ENCODE measurements around the gene PRMT7.

PRMT7 gene

DNA sequence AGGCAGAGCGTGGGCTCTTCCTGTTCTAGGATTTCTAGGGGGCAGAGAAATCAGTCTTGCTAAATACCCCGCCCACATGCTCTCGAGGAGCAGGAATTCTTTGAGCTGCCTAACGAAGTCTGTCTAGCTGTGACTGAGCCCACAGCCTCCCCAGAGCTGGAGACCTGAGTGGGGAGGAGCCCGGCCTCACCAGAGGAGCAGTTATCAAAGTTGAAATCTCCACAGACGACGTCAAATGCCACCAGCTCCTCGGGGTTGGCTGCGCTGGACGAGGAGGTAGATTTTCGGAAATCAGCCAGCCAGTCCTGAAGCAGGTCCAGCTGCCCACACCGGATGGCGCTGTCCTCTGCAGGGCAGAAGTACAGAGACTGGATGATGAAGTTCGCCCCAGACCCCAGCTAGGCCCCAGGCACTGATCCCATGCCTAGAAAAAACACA, 53.8 kb downstream of the PRMT7 start:
- Mint-ChIP-seq H3K9me3 (no peaks in the 10 kb centered on the region), H3K4me1 (peaks cover 23% of the 10 kb centered on the region), H3K36me3 (ENCODE audit: low read depth) (peaks cover 4% of the 10 kb centered on the region), H3K4me3 (no peak overlapping the region), H3K27ac (no peak overlapping the region), H3K27me3 (peaks cover 25% of the 10 kb centered on the region)
- ATAC-seq (no peak), DNase-seq (no peak)

DNA sequence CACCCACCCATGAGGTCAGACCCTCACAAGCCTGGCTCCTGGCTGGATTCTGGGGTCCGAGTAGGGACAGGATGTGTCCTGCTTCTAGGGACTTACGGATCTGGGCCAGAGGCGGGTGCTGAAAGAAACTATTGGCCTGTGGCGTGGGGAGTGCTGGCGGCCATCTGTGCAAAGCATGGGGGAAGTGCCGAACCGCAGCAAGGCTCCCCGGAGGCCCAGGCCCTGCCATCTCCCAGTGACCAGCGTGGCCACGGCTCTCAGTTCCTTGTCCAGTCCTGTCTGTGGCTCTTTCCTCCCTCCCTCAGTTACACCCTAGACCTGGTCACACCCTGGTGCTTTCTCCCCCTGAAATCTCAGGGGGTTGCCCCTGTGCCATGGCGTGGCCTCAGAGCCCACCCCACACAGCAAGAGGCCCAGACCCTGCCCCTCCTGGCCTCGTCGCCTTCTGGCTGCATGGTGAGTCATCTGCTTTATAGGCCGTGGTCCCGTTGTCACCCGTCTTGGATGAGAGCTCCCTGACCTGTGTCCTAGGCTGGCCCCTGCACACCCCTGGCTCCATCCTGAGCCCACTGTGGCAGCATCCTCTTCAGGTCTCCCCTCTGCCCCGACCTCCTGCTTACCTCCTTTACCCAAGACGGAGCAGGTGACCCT, 54.5 kb downstream of the PRMT7 start:
- Mint-ChIP-seq H3K9me3 (no peaks in the 10 kb centered on the region), H3K27ac (no peak overlapping the region)

DNA sequence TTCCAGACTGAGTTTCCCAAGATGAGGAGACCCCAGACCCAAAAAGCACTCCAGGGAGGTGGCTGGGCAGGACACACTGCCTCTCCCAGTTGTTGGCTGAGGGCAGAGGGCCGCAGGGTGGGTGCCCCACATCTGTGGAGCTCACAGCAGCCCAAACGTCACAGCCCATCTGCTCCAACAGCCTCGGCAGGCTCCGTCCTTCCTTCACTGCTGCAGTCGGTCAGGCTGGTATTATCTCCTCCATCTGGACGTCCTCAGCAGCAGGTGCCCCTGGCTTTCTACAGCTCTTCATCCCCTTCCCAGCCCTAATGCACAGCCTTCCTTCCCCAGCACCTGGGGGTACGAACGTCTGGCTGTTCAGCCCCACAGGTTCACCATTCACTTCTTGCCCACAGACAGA, 55.2 kb downstream of the PRMT7 start:
- DNase-seq (no peak), ATAC-seq (no peak)
- Mint-ChIP-seq H3K27ac (no peak overlapping the region), H3K4me1 (peaks cover 37% of the 10 kb centered on the region), H3K4me3 (no peak overlapping the region), H3K9me3 (no peaks in the 10 kb centered on the region), H3K36me3 (ENCODE audit: low read depth) (no peaks in the 10 kb centered on the region), H3K27me3 (peaks cover 26% of the 10 kb centered on the region)

More for the DNA sequence above, 54.5 kb downstream of the PRMT7 start:
- Mint-ChIP-seq H3K36me3 (ENCODE audit: low read depth) (peaks cover 4% of the 10 kb centered on the region), H3K27me3 (peaks cover 25% of the 10 kb centered on the region), H3K4me1 (peaks cover 30% of the 10 kb centered on the region), H3K4me3 (no peak overlapping the region)
- ATAC-seq (no peak), DNase-seq (no peak)

DNA sequence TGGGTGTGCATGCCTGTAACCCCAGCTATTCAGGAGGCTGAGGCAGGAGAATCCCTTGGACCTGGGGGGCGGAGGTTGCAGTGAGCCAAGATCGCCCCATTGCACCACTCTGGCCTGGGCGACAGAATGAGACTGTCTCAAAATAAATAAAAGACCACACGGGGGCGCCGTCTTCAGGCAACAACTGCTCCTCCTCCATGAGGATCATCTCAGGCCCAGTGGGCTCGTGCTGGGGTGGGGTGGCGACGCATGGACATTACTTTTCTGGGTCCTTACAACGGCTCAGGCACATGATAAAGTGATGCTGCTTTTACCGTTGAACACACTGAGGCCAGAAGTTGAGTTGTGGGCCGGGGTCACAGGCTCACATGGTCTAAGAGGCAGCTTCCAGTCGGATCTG, 56.2 kb downstream of the PRMT7 start:
- Mint-ChIP-seq H3K36me3 (ENCODE audit: low read depth) (no peaks in the 10 kb centered on the region), H3K4me1 (peaks cover 37% of the 10 kb centered on the region), H3K27ac (no peak overlapping the region), H3K27me3 (peaks cover 26% of the 10 kb centered on the region), H3K4me3 (no peak overlapping the region), H3K9me3 (no peaks in the 10 kb centered on the region)
- ATAC-seq (no peak), DNase-seq (peak; percentile 65)

DNA sequence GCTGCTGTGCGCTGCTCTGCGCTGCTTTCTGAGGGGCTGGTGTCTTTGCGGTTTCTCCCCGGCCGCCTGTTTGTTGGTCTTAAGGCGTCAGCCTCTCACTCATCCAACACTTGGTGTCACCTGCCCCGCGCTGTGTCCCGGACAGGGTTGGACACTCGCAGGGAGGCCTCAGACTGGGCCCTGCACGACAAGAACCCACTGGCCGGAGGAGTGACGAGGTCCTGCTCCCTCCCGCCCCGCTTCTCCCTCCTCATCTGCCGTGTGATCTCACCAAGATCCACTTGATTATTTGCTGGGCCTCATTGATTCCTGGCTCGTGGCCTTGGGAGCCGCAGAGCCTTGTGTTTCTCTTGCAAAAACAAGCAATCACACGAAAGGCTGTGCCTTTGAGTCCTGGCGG, 56.6 kb downstream of the PRMT7 start:
- H3K9me3 Mint-ChIP-seq = no peaks in the 10 kb centered on the region
- no peak overlapping the region for H3K4me3 Mint-ChIP-seq
- ATAC-seq (no peak), DNase-seq (no peak)
- no peaks in the 10 kb centered on the region for H3K36me3 Mint-ChIP-seq (ENCODE audit: low read depth)
- H3K27me3 Mint-ChIP-seq = peaks cover 28% of the 10 kb centered on the region
- H3K4me1 Mint-ChIP-seq = peaks cover 37% of the 10 kb centered on the region
- H3K27ac Mint-ChIP-seq = no peak overlapping the region

DNA sequence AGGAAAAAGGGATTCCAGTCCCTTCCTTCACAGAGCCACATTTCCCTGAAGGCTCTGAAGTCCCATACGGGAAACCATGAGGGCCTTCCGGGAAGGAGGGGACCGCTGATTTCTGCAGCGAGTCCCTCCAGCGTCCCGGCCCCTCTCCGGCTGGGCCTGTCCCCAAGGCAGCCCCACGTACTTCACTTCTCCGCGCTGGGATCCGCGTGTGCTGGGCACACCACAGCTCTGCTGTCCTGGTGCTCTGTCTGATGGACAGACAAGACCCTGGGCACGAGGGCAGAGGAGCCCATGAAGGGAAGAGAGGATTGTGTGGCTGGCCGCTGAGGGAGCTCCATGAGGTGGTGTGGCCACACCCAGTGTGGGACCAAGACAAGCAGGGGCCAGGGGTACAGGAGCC, 57.1 kb downstream of the PRMT7 start:
- no peak for DNase-seq
- H3K27ac Mint-ChIP-seq = no peak overlapping the region
- ATAC-seq = no peak

DNA sequence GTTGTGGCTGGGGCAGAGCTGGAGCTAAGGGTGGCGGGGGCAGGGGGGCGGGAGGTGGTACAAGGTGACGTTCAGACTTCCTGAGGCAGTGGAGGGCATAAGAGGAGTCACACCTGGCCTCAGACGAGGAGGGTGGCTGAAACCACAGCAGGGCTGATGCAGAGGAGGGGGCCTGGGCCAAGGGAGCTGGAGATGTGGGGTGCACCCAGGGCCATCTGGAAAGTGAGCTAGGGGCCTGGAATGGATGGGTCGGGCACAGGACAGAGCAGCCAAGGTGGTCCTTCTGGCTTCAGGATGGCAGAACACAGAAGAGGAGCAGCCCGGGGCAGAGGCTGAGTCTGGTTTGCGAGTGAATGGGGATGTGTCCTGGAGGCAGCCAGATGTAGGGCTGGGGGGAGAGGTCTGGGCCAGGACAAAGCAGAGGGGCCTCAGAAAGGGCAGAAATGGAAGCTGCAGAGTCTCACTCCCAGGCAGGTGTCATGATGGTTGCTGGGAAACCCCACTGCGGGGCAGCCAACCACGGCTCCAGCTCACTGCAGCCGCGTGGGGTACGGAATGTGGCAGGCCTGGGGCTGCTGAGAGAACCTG, 57.6 kb downstream of the PRMT7 start:
- H3K27ac Mint-ChIP-seq = peak overlapping the region; percentile 60
- no peaks in the 10 kb centered on the region for H3K36me3 Mint-ChIP-seq (ENCODE audit: low read depth)
- DNase-seq (peak; percentile 46), ATAC-seq (peak; percentile 37)
- H3K9me3 Mint-ChIP-seq = no peaks in the 10 kb centered on the region
- H3K27me3 Mint-ChIP-seq = peaks cover 29% of the 10 kb centered on the region
- H3K4me3 Mint-ChIP-seq = peak overlapping the region; percentile 44
- peaks cover 37% of the 10 kb centered on the region for H3K4me1 Mint-ChIP-seq

More for the DNA sequence above, 57.1 kb downstream of the PRMT7 start:
- Mint-ChIP-seq H3K27me3 (peaks cover 29% of the 10 kb centered on the region), H3K4me3 (no peak overlapping the region), H3K36me3 (ENCODE audit: low read depth) (no peaks in the 10 kb centered on the region), H3K4me1 (peaks cover 37% of the 10 kb centered on the region), H3K9me3 (no peaks in the 10 kb centered on the region)

DNA sequence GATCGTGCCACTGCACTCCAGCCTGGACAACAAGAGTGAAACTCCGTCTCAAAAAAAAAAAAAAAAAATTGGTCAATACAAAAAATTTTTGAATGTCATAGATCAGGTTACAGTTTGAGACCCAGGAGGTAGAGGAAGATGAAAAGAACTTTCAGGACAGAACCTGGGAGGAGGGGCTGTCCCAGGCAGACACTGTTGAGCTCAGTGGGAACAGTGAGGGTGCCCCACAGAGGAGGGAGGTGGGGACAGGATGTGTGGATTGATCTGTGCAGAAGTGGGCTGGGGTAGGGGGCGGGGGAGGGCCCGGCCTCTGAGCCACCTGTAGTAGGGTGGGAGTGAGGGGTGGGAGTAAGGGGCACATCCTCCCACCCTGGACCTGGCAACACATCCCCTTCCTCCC, 58.3 kb downstream of the PRMT7 start:
- Mint-ChIP-seq H3K27ac (no peak overlapping the region), H3K4me1 (peaks cover 37% of the 10 kb centered on the region), H3K36me3 (ENCODE audit: low read depth) (no peaks in the 10 kb centered on the region), H3K27me3 (peaks cover 31% of the 10 kb centered on the region), H3K9me3 (no peaks in the 10 kb centered on the region), H3K4me3 (no peak overlapping the region)
- DNase-seq (no peak), ATAC-seq (no peak)

DNA sequence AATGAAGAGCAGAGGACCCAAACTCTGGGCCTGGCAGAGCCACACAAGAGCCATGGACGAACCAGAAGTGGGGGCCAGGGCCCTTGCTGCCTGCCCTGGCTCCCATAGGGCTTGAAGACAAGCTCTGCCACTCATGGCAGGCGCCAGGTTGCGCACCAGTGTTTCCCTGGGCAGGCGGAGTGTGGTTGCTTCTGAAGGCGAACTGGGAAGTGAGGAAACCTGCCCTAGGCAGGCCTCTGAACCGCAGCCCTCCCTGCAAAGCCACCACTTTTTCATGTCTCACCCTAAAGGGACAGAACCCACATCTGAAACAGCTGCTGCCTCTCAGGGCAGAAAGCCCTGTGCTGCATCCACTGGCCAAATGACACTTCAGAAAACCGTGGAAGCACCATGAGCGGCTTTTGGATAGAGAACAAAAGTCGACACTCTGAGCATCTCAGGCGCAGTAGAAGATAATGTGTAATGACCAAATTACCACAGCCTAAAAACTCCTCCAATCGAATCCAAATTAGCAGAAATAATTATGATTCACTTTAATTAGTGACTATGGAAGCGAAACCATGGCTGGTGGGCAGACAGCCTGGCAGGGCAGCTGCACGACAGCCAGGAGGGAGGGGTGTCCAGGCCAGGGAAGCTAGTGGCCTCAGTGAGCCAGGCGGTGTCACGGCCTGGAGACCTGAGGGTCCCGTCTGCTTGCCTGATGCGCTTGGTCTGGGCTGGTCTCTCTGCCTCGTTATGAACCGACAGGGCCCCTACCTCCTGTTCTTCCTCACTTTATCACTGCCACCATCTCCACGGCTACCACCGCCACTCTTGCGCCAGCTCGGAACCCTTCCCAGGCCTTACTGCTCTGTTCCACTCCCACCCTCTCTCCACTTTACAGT, 59.1 kb downstream of the PRMT7 start:
- peak; percentile 60 for ATAC-seq
- peaks cover 31% of the 10 kb centered on the region for H3K27me3 Mint-ChIP-seq
- H3K9me3 Mint-ChIP-seq = no peaks in the 10 kb centered on the region
- no peaks in the 10 kb centered on the region for H3K36me3 Mint-ChIP-seq (ENCODE audit: low read depth)
- H3K4me1 Mint-ChIP-seq = peaks cover 37% of the 10 kb centered on the region
- no peak overlapping the region for H3K4me3 Mint-ChIP-seq
- no peak overlapping the region for H3K27ac Mint-ChIP-seq
- peak; percentile 57 for DNase-seq

DNA sequence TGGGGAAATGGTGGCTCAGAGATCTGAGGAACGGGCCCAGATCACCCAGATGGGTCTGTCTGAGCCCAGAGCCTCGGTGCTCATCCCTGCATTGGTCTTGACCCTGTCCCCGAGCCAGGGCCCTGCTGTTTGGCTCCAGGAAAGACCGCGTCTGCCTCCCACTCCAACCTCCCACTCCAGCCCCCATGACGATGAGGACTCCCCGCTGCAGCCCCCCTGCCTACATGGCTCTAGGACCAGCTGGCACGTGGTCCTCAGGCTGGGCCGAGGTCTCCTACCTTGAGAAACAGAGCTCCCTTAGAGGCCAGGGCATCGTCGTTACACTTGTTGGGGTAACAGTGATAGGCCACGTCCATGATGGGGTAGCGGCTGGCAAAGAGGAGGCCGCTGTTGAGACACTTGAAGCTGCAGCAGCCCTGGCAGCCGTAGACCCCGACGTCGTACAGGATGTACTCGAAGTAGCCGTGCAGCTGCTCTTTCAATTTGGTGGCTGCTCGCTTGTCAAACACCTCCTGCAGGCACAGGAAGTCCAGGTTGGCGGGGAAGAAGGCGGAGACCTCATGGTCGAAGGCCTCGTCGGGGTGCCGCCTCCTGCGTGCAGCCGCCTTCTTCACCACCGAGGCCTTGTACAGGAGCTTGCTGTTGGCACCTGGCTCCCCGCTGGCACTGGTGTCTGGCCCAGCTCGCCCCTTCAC, 59.9 kb downstream of the PRMT7 start:
- Mint-ChIP-seq H3K36me3 (ENCODE audit: low read depth) (no peaks in the 10 kb centered on the region), H3K4me3 (no peak overlapping the region), H3K27me3 (peaks cover 29% of the 10 kb centered on the region), H3K9me3 (no peaks in the 10 kb centered on the region), H3K4me1 (peaks cover 37% of the 10 kb centered on the region), H3K27ac (no peak overlapping the region)
- DNase-seq (peak; percentile 32), ATAC-seq (no peak)

DNA sequence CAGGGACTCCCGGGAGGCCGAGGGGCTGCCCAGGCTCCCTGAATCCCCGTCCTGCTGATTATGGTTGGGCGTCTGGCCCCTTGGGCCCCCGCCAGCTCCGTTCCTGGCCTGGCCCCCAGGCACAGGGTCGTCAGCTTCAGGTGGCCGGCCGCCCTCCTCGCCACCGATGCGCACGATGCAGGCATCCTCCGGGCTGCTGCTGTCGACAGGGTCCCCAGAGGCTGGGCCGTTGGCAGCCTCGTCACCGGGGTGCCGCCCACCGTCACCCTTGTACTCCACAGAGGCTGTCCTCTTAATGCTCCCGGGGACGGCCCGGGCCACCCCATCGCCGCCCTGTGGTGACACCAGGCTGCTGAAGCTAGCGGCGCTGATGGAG, 60.4 kb downstream of the PRMT7 start:
- ATAC-seq (no peak), DNase-seq (no peak)
- Mint-ChIP-seq H3K27ac (no peak overlapping the region), H3K27me3 (peaks cover 26% of the 10 kb centered on the region), H3K4me3 (no peak overlapping the region), H3K9me3 (no peaks in the 10 kb centered on the region), H3K36me3 (ENCODE audit: low read depth) (no peaks in the 10 kb centered on the region), H3K4me1 (peaks cover 37% of the 10 kb centered on the region)

DNA sequence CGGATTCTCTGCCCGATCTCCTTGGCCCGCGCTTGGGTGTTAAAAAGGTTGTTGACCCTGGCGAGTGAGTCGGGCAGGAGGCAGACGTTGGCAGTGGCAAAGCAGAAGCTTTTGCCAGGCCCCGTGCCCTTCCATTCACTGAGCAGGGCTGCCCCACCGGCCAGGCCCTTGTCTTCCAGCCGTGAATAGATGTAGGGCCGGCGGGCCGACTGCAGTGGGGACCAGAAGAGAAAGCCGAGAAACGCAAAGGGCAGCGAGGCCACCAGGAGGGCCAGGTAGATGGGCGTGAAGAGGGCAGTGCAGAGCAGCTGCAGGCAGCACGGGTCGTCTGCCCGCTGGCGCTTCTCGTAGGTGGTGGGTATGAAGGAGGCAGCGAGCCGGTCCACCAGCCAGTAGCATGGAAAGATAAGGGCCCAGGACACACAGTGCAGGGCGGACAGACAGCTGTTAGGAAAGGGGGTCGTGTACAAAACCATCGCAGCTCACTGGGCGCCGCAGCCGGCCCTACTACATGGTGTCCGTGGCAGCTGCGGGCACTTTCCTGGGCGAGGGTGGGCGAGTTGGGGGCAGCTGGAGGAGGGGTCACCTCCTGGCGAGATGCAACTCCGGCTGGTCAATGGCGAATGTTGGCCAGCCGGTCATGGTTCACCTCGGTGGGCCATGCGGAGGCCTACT, 61.0 kb downstream of the PRMT7 start:
- H3K27ac Mint-ChIP-seq = no peak overlapping the region
- H3K36me3 Mint-ChIP-seq (ENCODE audit: low read depth) = no peaks in the 10 kb centered on the region
- no peak for ATAC-seq
- no peak for DNase-seq
- no peak overlapping the region for H3K4me3 Mint-ChIP-seq
- H3K27me3 Mint-ChIP-seq = peaks cover 24% of the 10 kb centered on the region
- H3K9me3 Mint-ChIP-seq = no peaks in the 10 kb centered on the region
- H3K4me1 Mint-ChIP-seq = peaks cover 37% of the 10 kb centered on the region

DNA sequence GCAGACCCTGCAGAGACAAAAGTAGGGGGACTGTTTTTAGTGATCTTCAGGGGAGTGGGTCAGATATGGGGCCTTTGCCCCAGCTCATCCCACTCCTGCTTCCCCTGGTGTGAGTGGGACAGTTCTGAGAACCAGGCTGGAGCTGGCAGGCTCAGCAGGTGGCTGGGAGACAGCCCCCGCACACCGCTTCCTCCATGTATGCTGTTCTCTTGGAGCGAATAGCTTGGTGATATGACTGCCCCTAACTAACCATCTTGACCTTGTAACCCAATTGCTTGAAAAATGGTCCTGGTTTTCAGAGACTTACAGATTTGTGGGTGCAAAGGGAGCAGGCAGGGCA, 61.5 kb downstream of the PRMT7 start:
- Mint-ChIP-seq H3K4me3 (no peak overlapping the region), H3K4me1 (peaks cover 34% of the 10 kb centered on the region), H3K27ac (no peak overlapping the region), H3K9me3 (no peaks in the 10 kb centered on the region), H3K27me3 (peaks cover 20% of the 10 kb centered on the region), H3K36me3 (ENCODE audit: low read depth) (no peaks in the 10 kb centered on the region)
- ATAC-seq = no peak
- no peak for DNase-seq

DNA sequence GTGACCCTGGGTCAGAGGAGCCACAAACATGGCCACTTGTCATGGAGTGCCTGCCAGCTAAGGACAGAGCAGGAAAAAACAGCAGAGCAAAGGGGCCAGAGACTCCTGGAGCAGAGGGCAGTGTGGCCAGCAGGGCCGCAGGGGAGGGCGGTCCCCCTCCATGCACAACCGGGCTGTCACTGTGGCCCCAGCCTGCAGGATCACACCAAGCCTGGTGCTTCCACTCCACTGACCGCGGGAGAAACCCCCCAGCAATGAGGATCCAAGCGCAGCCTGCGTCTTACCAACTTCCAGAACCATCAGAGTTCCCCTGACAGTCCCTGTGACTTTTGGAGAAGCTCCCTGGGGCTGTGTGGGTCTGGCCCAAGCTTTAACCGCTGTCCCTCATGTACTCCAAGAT, 62.0 kb downstream of the PRMT7 start:
- no peak overlapping the region for H3K27ac Mint-ChIP-seq
- H3K4me3 Mint-ChIP-seq = no peak overlapping the region
- H3K36me3 Mint-ChIP-seq (ENCODE audit: low read depth) = no peaks in the 10 kb centered on the region
- peaks cover 17% of the 10 kb centered on the region for H3K27me3 Mint-ChIP-seq
- peaks cover 30% of the 10 kb centered on the region for H3K4me1 Mint-ChIP-seq
- DNase-seq (no peak), ATAC-seq (no peak)
- H3K9me3 Mint-ChIP-seq = no peaks in the 10 kb centered on the region

All from activated naive CD8-positive, alpha-beta T cell treated with anti-CD3 and anti-CD28 coated beads, Interleukin-2, amount 50 U/mL, for 24 hours (primary cell).